Subcutaneous adipose tissue (tissue), 4 donors: ENCODE results near the gene NUMB. TPM values are rescaled to one million over a fixed set of nuclear protein-coding genes. Genes with fewer than 3 reads are reported as not detected.

Experiments
- total RNA-seq, 4 donors: library from RNA; depleted of rRNA; stranded (reverse); fragments of >200 nt; gene quantifications; one replicate each; pipeline ENCODE4 v1.1.0, GENCODE V29; 2016
- TF ChIP-seq, protein P1 (sequence below): fragments of 450-650 bp; IDR thresholded peaks from one replicate; pipeline ENCODE4 v1.5.1; 2016; ENCODE audit warnings: low read depth, mild to moderate bottlenecking, control low read depth, antibody characterized with exemption, moderate library complexity

Gene NUMB
- total RNA-seq, 4 donors from 2014 or later, result 45.1 to 85.8 (median 61.2) TPM

DNA sequence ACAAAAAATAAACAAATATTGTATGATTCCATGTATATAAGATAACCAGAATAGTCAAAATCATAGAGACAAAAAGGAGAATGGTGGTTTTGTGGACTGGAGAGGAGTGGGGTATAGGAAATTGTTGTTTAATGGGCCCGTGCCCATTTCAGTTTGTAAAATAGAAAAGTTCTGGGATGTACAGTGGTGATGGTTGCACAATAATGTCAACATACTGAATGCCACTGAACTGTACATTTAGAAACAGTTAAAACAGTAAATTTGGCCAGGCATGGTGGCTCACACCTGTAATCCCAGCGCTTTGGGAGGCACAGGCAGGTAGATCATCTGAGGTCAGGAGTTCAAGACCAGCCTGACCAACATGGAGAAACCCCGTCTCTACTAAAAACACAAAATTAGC is 40.1 kb downstream of the NUMB start:
- TF ChIP-seq, protein P1, sequence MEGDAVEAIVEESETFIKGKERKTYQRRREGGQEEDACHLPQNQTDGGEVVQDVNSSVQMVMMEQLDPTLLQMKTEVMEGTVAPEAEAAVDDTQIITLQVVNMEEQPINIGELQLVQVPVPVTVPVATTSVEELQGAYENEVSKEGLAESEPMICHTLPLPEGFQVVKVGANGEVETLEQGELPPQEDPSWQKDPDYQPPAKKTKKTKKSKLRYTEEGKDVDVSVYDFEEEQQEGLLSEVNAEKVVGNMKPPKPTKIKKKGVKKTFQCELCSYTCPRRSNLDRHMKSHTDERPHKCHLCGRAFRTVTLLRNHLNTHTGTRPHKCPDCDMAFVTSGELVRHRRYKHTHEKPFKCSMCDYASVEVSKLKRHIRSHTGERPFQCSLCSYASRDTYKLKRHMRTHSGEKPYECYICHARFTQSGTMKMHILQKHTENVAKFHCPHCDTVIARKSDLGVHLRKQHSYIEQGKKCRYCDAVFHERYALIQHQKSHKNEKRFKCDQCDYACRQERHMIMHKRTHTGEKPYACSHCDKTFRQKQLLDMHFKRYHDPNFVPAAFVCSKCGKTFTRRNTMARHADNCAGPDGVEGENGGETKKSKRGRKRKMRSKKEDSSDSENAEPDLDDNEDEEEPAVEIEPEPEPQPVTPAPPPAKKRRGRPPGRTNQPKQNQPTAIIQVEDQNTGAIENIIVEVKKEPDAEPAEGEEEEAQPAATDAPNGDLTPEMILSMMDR, result no peak

DNA sequence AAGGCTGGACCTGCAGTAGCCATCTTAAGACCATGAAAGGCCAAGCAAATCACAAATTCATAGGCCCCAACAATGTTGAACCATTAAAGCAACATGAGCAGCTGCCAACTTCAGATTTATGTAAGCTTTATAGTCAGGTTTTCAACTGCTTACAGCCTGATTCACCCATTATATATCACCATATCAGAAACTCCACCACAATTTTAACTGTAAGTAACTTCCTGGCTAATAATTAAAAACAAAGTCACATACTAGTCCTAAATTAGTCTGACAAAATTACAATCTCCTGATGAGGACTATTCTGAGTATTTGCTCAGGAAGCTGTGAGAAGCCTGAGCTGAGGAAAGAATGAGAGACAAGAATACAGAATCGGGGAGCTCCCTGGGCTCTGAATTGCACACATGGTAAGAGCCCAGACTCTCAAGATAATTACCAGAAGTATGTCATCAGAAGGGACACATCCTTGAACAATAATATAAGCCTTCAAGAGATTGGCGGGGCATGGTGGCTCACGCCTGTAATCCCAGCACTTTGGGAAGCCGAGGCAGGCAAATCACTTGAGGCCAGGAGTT is 55.1 kb downstream of the NUMB start:
- TF ChIP-seq, protein P1, result no peak

DNA sequence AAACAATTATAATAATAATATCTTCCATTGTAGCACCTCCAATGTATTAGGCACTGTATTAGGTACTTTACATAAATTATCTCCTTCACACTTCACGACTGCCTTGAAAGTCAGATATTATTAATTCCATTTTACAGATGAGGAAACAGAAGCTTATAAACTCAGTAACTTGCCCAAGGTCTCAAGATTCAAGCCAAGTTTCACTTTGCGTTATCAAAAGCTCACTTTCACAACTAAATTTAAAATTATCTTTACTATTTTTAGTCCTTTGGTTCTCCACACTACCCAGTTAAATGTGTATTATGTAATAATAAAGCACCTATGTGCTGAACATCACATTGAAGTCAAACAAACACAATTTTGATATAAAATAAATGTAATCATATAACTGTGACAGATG is 55.8 kb downstream of the NUMB start:
- TF ChIP-seq, protein P1, result no peak

DNA sequence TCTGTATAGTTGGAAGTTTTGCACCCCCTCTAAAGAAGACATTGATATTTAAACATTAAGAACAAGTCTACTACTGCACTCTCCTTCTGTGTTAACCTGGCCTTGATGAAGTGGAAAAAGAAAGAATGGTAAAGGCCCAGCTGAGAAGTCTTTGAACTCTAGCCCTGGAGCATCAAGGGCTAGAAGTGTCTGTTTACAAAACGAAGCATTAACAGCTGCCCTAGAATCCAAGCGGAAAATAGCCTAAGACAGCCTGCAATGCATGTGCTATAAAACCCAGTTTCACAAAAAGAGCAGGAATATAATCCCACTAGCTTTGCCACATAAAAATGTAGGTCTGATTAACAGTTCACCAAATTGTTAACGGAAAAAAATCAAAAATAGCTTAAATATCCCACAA is 60.5 kb downstream of the NUMB start:
- TF ChIP-seq, protein P1, result no peak

DNA sequence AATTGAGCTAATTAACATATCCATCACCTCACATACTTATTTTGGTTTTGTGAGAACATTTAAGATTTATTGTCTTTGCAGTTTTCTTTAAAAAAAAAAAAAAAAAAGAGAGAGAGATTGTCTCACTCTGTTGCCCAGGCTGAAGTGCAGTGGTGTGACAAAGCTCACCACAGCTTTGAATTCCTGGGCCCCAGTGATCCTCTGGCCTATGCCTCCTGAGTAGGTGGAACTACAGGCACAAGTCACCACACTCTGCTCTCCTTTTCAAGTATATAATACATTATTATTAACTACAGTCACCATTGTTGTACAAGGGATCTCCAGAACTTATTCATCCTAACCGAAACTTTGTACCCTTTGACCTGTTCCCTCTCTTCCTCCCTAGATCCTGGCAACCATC is 64.0 kb downstream of the NUMB start:
- TF ChIP-seq, protein P1, result no peak

DNA sequence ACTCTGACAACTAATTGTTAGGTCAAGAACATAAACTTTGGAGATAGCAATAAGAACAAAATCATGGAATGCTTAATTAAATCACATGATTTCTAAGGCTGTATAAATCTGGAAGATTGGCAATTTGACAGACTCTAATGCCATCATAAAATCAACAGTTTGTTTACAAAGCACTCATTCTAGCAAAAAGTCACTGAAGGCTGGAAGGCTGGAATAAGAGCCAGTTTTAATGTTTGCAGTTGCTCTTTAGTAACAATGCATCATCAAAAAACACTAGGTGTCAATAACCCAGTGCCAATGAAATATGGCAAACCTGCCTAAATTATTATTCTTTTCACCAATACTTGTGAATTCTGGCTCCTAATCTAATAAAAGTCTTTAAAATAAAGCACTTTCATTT is 65.0 kb downstream of the NUMB start:
- TF ChIP-seq, protein P1, result no peak

DNA sequence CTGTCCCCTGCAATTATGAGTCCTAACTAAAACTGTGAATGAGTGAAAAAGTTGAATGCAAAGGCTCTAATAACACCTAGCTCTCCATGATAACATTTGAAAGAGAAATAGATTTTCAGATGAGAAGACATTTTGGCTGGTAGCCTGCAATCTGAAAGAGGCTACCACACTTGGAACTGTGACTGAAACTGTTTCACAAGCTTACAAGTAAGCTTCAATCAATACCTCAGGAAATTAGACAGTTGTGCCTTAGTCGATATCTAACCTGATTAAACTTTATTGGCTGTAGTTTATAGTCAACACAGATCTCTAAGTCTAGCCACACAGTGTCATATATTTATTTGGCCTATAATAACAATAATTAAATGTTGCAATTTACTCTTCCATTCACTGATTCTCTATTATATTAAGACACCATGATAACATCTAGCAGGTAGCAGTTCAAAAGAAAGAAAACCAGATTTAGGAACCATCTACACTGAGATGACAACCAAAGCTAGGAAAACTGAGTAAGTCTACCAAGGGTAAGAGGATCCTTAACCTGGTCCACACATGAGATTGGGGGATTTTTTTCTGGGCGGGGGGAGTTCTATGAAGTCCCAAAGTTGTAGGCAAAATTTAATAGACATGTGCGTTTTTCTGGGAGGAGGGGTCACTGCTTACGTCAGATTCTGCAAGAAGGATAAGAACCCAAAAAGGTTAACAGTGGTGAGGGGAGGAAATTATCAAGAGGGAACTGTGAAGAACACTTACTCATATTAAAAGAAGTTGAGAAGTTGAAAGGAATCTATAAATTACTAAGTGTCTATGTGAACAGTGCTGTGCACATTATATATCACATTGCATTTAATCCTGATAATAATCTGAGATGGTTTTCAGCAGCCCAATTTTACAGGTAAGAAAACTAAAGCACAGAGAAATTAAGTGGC is 65.8 kb downstream of the NUMB start:
- TF ChIP-seq, protein P1, result no peak
